ENCODE data around the gene DNAH9. TPM values are rescaled to one million over a fixed set of nuclear protein-coding genes. Genes with fewer than 3 reads are reported as not detected.

The DNAH9 gene
- total and polyA plus RNA-seq, 2 experiments from 2014 or later = 0.24 to 1.8 TPM

GRCh38 chr17:11882716-11883115 lies 284.4 kb downstream of the DNAH9 start:
- no peaks in the 10 kb centered on the region for H3K36me3 ChIP-seq
- DNase-seq (ENCODE audit: low read depth in 1 of 2, low spot score in 1 of 2) = no peak
- H3K9me3 ChIP-seq (ENCODE audit: low read depth) = no peaks in the 10 kb centered on the region
- H3K27me3 ChIP-seq = no peaks in the 10 kb centered on the region
- no peak overlapping the region for H3K27ac ChIP-seq
- H3K4me1 ChIP-seq (ENCODE audit: low read depth) = no peaks in the 10 kb centered on the region
- H3K4me3 ChIP-seq = no peak overlapping the region
- TF ChIP-seq CTCF (IDR thresholded peaks at IDR 0.05; ENCODE audit: low read depth, low read length) = no peak

GRCh38 chr17:11885051-11885450 lies 286.8 kb downstream of the DNAH9 start:
- no peaks in the 10 kb centered on the region for H3K9me3 ChIP-seq (ENCODE audit: low read depth)
- H3K36me3 ChIP-seq = no peaks in the 10 kb centered on the region
- peaks cover 8% of the 10 kb centered on the region for H3K4me1 ChIP-seq (ENCODE audit: low read depth)
- no peak overlapping the region for H3K4me3 ChIP-seq
- no peak overlapping the region for H3K27ac ChIP-seq
- no peak for DNase-seq (ENCODE audit: low read depth in 1 of 2, low spot score in 1 of 2)
- no peaks in the 10 kb centered on the region for H3K27me3 ChIP-seq
- no peak for TF ChIP-seq CTCF (IDR thresholded peaks at IDR 0.05; ENCODE audit: low read depth, low read length)

GRCh38 chr17:11889266-11889665 lies 291.0 kb downstream of the DNAH9 start:
- H3K27ac ChIP-seq = no peak overlapping the region
- DNase-seq (ENCODE audit: low read depth in 1 of 2, low spot score in 1 of 2) = no peak
- H3K4me3 ChIP-seq = no peak overlapping the region
- H3K36me3 ChIP-seq = no peaks in the 10 kb centered on the region
- no peaks in the 10 kb centered on the region for H3K27me3 ChIP-seq
- no peak for TF ChIP-seq CTCF (IDR thresholded peaks at IDR 0.05; ENCODE audit: low read depth, low read length)
- peaks cover 8% of the 10 kb centered on the region for H3K4me1 ChIP-seq (ENCODE audit: low read depth)
- no peaks in the 10 kb centered on the region for H3K9me3 ChIP-seq (ENCODE audit: low read depth)

GRCh38 chr17:11893862-11894261 lies 295.6 kb downstream of the DNAH9 start:
- H3K27me3 ChIP-seq = no peaks in the 10 kb centered on the region
- H3K4me1 ChIP-seq (ENCODE audit: low read depth) = peaks cover 5% of the 10 kb centered on the region
- no peak overlapping the region for H3K4me3 ChIP-seq
- no peak for DNase-seq (ENCODE audit: low read depth in 1 of 2, low spot score in 1 of 2)
- no peak for TF ChIP-seq CTCF (IDR thresholded peaks at IDR 0.05; ENCODE audit: low read depth, low read length)
- H3K9me3 ChIP-seq (ENCODE audit: low read depth) = no peaks in the 10 kb centered on the region
- no peak overlapping the region for H3K27ac ChIP-seq
- H3K36me3 ChIP-seq = no peaks in the 10 kb centered on the region

DNA sequence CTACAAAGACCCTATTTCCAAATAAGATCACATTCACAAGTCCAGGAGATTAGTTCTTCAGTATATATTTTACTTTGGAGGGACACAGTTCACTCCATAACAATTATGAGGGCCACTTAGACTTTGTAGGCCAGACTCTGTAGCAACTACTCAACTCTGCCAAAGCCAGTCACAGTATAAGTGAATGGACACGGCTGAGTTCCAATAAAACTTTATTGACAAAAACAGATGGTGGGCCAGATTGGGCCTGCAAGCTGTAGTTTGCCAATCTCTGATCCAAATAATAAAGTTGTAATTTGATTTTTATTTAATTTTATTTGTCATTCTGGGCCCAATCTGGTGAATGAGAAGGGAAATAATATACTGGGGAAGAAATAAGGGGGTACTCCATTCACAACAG lies 297.9 kb downstream of the DNAH9 start:
- H3K27me3 ChIP-seq = no peaks in the 10 kb centered on the region
- no peaks in the 10 kb centered on the region for H3K4me1 ChIP-seq (ENCODE audit: low read depth)
- no peak overlapping the region for H3K27ac ChIP-seq
- no peaks in the 10 kb centered on the region for H3K9me3 ChIP-seq (ENCODE audit: low read depth)
- DNase-seq (ENCODE audit: low read depth in 1 of 2, low spot score in 1 of 2) = no peak
- no peak overlapping the region for H3K4me3 ChIP-seq
- H3K36me3 ChIP-seq = no peaks in the 10 kb centered on the region
- no peak for TF ChIP-seq CTCF (IDR thresholded peaks at IDR 0.05; ENCODE audit: low read depth, low read length)

All from cardiac muscle cell (in vitro differentiated cells and primary cell).